D721Med (cell line): ENCODE data around the gene KLHL26.

Source experiments
- DNase-seq: peaks from one replicate; pipeline ENCODE4 v3.0.0; 2011; ENCODE audit warnings: low spot score; ENCODE audit not compliant: insufficient read length
- FAIRE-seq: peaks from 2 replicates; lab custom pipeline; 2011; peaks lifted over from hg19 to GRCh38; lab: Jason Lieb, UNC
- TF ChIP-seq, protein P1 (sequence below): IDR thresholded peaks from 2 replicates; pipeline ENCODE4 v1.5.1; 2012; ENCODE audit warnings: mild to moderate bottlenecking, control low read depth; ENCODE audit not compliant: insufficient read depth; ENCODE audit errors: missing control alignments

Gene KLHL26

DNA sequence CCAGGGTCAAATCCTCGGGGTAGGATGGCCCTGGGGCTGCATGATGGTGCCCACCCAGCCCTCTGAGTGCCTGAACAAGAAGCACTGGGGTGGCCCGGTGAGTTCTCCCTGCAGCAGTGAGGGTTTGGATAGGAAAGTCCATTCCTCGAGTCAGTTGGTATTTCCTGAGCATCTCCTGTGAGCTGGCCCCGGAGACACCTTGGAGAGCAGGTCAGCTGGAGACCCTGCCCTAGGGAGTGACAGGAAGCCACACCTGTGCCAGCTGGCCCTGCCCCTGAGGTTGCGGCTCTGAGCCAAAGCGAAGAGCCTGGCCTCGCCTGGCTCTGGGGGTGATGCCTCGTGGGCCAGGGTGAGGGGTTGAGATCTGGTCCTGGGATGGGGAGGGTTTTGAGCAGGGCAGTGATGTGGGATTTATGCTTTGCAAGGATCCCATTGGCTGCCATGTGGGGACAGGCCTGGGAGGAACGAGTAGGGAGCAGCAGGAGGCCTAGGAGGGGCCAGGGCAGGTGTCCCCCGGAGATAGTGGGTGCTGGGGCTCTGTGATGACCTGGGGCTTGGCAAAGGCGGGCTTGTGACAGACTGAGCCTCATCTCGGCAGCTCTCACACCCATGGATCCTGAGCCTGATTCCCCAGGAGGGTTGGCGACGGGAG, 62.7 kb downstream of the KLHL26 start:
- TF ChIP-seq, protein P1, sequence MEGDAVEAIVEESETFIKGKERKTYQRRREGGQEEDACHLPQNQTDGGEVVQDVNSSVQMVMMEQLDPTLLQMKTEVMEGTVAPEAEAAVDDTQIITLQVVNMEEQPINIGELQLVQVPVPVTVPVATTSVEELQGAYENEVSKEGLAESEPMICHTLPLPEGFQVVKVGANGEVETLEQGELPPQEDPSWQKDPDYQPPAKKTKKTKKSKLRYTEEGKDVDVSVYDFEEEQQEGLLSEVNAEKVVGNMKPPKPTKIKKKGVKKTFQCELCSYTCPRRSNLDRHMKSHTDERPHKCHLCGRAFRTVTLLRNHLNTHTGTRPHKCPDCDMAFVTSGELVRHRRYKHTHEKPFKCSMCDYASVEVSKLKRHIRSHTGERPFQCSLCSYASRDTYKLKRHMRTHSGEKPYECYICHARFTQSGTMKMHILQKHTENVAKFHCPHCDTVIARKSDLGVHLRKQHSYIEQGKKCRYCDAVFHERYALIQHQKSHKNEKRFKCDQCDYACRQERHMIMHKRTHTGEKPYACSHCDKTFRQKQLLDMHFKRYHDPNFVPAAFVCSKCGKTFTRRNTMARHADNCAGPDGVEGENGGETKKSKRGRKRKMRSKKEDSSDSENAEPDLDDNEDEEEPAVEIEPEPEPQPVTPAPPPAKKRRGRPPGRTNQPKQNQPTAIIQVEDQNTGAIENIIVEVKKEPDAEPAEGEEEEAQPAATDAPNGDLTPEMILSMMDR: no peak
- DNase-seq (no peak), FAIRE-seq (no peak)

DNA sequence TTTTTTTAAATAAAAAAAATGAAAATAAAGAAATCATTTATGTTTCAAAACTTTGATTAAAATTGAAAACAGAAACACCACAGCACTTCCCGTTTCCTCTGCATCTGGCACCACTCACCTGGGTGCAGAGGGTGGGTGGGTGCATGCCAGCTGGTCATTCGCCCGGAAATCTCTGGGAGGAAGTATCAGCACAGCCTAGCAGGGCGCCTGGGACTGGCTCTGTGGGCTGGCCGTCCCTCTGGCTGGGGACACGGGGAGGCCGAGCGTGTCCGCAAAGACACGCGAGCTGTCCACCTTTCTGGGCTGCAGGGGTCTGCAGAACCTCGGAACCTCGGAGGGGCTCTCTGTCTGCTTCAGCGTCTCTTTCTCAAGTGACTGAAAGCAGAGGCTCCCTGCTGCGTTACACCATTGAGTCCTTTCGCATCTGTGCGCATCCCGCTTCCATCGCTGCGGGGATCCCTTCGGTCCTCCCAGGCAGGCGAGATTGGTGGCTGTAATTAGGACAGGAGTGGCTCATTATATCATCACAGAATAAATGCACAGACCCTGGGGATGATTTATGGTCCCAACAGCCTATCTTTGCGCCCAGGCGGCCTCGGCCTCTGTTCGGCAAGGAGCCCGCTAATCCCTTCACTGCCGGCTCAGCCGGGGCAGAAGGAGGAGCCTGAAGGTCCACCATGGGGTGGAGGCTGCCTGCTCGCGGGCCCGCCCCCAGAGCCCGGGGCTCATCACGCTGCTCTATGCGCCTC, 63.8 kb downstream of the KLHL26 start:
- FAIRE-seq (no peak), DNase-seq (peak; percentile 90)
- TF ChIP-seq, protein P1: no peak

DNA sequence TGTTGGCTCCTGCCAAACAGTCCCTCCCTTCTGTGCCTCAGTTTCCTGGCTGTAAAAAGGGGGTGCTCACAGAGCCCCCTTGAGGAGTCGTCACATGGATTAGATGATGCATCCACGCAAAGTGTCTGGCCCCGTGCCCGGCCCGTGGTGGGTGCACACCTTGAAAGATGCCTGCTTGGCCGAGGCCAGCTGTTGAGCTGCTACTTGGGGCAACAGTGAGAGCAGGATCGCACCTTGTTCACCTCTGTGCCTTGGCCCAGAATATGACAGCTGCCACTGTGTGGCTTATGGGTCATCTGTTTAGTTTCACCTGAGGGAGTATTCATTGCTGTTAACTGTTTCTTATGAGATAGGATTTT, 64.4 kb downstream of the KLHL26 start:
- DNase-seq (no peak), FAIRE-seq (no peak)
- TF ChIP-seq, protein P1: no peak

DNA sequence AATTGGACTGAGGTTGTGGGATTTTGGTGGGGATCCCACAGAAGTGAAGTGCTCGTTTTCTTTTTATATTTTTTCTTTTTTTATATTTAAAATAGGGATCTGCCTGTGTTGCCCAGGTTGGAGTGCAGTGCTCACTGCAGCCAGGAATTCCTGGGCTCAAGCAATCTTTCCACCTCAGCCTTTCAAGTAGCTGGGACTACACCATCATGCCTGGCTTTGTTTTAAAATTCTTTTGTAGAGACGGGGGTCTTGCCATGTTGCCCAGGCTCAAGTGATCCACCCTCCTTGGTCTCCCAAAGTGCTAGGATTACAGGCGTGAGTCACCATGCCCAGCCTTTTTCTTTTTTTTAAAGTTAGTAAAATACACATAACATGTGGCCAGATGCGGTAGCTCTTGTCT, 67.2 kb downstream of the KLHL26 start:
- FAIRE-seq (no peak), DNase-seq (no peak)
- TF ChIP-seq, protein P1: no peak

DNA sequence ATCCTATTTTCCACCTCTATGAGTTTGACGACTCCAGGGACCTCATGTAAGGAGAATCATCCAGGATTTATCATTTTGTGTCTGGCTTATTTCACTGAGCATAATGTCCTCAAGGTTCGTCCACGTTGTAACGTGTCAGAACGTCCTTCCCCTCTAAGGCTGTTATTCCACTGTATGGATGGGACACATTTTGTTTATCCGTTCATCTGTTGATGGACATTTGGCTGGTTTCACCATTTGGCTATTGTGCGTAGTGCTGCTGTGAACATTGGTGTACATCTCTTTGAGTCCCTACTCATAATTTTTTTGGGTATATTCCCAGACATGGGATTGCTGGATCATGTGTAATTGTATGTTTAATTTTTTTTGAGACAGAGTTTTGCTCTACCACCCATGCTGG, 68.1 kb downstream of the KLHL26 start:
- TF ChIP-seq, protein P1: no peak
- DNase-seq (no peak), FAIRE-seq (no peak)

DNA sequence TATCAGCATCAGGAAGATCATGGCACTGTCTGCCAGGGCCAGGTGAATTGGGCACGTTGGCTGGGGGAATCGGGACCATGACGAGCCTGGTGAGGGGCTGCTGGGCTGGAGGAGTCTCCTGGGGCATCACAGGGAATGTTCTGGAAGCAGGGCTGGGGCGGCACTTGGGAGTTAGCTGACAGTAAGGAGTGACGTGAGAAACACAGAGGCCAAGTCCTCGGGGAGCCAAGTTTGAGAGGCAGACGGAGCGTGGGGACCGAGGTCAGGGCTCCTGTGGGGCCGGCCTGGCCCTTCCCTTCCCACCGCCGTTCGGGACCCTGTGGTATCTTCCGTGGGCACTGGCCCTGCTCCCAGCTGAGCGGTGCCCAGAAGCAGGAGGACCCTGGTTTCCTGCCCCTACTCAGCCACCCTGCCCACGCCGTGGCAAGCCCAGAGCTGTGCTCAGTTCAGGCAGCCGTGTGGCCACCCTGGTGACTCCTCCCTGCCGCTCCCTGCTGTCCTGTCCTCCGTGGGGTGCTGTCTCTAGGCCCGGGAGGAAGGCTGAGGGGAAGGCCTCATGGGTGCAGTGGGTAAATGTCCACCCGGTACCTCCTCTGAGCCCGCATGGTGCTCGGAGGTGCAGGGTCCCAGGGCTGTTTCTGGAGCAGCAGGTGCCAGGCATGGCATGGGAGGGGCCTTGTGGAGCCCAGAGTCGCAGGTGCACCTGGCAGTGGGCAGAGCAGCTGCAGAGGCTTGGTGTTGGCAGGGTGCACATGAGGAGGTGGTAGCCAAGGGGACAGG, 71.8 kb downstream of the KLHL26 start:
- DNase-seq: no peak
- FAIRE-seq: no peak
- TF ChIP-seq, protein P1: no peak
